Stimulated activated CD4-positive, alpha-beta T cell treated with anti-CD3 and anti-CD28 coated beads, Interleukin-4, amount 100 ng/mL, for 24 hours (primary cell): ENCODE data around the gene MMGT1.
"Not testable (repeated sequence)": the region's sequence is repeated elsewhere in the genome, so short reads cannot be mapped to it uniquely, and the experiment has no call there.

ENCODE experiments used
- DNase-seq: peaks from one replicate; pipeline ENCODE4 v3.0.0-alpha.2; 2020

The MMGT1 gene

GRCh38 chrX:135920516-135920915, 53.3 kb downstream of the MMGT1 start:
- DNase-seq, result not testable (repeated sequence)

DNA sequence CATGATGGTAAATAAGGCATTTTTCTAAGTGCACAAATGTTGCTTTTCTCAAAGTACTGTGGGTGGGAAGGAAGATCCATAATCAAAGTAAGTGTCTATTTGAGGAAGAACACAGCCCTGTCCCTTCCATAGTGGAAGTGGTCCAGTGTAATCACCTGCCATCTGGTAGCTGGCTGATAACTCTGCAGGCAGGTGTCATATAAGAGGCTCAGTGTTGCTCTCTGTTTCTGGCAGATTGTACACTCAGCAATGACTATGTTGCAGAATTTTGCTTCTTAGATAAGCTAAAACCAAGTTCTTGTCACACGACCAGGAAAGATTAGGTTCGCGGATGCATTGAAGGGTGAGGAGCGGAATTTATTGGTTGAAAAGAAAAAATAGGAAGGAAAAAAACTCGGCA, 59.4 kb downstream of the MMGT1 start:
- DNase-seq, result no peak
